Mammary epithelial cell (primary cell): Measurements from ENCODE around the gene CMTM8.

Source experiments
- CTCF ChIP-seq, 2 donors: IDR thresholded peaks in 1 of 2; conservative IDR thresholded peaks in 1 of 2; 2 replicates each; pipeline ENCODE4 v1.5.1; 2011 to 2012; ENCODE audit warnings: inconsistent platforms in 2 of 2, low read length in 2 of 2, mild to moderate bottlenecking in 2 of 2, control low read depth in 1 of 2, low read depth in 1 of 2; ENCODE audit not compliant: insufficient read depth in 1 of 2; ENCODE audit errors: extremely low read depth in 1 of 2
- EZH2 ChIP-seq: IDR thresholded peaks from 2 replicates; pipeline ENCODE4 v1.6.1; 2012; ENCODE audit warnings: low read length, inconsistent platforms, borderline replicate concordance

GRCh38 chr3:32353351-32353750, 114.9 kb downstream of the CMTM8 start:
- TF ChIP-seq EZH2: no peak
- no peak for TF ChIP-seq CTCF (conservative IDR thresholded peaks at IDR 0.05 in 1 of 2, IDR thresholded peaks at IDR 0.05 in 1 of 2; ENCODE audit: extremely low read depth in 1 of 2, insufficient read depth in 1 of 2, low read depth in 1 of 2, low read length in 2 of 2)
